Superior temporal gyrus (tissue), 1 donor: ENCODE data around the gene OR5M11.
"Not testable (repeated sequence)": the region's sequence is repeated elsewhere in the genome, so short reads cannot be mapped to it uniquely, and the experiment has no call there.

ENCODE experiments used
- DNase-seq: peaks from one replicate; pipeline ENCODE4 v3.0.0-alpha.2; 2016; ENCODE audit errors: extremely low spot score

The OR5M11 gene

DNA sequence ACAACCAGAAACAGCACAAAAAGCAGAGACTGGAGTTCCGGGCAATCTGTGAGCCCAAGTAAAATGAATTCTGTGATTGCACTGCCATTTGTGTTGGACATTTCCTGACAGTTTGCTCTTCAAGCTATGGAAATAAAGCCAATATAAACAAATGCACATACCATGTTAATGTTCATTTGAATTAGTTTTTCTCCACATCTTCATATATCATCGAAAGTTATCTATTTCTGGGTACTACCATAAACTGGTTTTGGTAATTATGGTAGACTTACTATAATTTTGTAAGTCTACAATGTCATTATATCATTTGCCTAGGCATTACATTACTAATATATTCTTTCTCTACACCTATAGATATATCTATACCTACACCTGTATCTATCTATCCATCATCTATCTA, at the start of gene OR5M11:
TSS of gene OR5M11 (minus strand) at position 101 of the 400 bp plus-strand sequence. CDS start at position 101, 0 bp downstream.
- no peak for DNase-seq

DNA sequence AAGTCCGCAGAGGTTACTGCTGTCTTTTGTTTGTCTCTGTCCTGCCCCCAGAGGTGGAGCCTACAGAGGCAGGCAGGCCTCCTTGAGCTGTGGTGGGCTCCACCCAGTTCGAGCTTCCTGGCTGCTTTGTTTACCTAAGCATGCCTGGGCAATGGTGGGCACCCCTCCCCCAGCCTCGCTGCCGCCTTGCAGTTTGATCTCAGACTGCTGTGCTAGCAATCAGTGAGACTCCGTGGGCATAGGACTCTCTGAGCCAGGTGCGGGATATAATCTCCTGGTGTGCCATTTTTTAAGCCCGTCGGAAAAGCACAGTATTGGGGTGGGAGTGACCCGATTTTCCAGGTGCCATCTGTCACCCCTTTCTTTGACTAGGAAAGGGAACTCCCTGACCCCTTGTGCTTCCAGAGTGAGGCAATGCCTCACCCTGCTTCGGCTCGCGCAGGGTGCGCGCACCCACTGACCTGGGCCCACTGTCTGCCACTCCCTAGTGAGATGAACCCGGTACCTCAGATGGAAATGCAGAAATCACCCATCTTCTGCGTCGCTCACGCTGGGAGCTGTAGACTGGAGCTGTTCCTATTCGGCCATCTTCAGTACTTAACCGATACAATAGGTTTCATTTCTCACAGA, 49.1 kb upstream of the OR5M11 start:
- DNase-seq: not testable (repeated sequence)

- no peak for DNase-seq
Observed at GRCh38 chr11:56577621-56578020, 34.6 kb upstream of the OR5M11 start, which contains the start of gene OR5M10. Gene OR5M10 (minus strand): TSS chr11:56577721. CDS start chr11:56577721, 0 bp downstream.

DNA sequence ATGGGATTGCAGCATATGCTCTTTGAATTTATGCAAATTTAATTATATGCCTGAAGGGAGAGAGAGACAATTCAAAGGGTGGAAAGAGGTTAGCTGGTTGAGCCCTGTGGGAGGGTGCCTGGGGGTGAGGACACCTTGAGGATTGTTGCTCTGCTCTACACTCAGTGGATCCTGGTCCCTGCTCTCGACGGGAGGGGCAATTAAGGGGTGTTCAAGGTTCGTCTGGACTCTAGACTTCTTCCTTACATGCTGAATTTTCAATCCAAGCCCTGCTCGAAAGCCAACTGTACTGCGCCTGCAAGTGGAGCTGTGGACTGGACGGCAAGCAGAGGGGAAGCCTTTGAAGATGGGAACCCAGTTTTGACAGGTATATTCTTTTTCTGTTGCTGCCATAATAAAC, 15.5 kb upstream of the OR5M11 start:
- DNase-seq: no peak

DNA sequence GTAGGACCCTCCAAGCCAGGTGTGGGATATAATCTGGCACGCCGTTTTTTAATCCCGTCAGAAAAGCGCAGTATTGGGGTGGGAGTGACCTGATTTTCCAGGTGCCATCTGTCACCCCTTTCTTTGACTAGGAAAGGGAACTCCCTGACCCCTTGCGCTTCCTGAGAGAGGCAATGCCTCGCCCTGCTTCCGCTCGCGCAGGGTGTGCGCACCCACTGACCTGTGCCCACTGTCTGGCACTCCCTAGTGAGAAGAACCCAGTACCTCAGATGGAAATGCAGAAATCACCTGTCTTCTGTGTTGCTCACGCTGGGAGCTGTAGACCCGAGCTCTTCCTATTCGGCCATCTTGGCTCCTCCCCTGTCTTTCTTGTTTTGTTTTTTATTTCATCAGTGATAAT, 11.6 kb upstream of the OR5M11 start:
- not testable (repeated sequence) for DNase-seq

DNA sequence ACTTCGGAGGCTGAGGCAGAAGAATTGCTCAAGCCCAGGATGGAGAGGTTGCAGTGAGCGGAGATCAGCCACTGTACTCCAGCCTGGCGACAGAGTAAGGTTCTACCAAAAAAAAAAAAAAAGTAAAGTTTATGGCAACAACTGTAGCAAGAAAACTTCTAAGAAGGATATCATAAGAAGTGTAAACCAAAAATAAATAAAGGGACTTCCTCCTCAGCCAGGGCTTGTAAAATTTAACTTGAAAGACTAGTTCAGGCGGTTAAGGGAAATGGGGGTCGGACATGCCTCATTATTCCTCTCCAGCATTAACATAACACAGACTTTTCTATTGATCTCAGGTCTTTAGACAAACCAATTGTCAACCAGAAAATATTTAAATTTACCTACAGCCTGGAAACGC, 2.5 kb upstream of the OR5M11 start:
- no peak for DNase-seq

GRCh38 chr11:56543739-56544138, 682 bp upstream of the OR5M11 start:
- DNase-seq: no peak

GRCh38 chr11:56533054-56533740, 9.9 kb downstream of the OR5M11 start:
- no peak for DNase-seq

DNA sequence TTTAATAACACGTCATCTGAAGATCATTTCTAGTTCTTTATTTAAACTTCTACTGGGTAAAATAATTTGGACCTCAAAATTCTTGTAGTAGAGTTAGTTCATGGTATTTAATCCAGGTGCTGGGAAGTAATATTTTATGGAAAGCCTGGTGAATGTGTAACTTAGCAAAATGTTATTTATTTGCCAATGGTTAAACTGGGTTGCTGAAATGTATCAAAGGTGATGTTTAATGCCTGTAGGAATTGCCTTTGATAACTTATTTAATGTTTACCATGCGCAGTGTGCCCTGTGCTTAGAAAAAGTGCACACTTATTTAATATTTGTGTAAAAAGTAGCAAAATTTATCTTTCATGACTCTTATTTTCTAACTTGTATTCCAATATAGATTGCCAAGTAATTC, 11.2 kb downstream of the OR5M11 start:
- no peak for DNase-seq

GRCh38 chr11:56522008-56522407, 21.0 kb downstream of the OR5M11 start:
- no peak for DNase-seq

DNA sequence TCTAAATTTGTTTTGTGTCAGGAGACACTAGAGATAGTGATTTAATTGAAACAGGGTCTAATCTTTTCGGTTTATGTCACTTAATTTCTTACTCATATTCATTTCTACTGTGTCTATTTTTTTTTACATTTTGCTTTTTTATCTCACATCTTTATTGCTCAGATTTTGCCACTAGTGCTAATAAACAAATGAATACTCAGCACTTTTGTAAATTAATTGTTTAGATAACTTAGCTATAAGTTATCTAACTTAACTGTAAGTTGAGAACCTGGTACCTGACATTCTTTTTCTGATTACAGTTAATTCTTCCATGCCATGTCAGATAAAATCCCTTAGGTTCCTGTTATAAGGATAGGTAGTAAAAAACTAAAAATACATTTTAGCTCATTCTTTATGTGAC, 29.8 kb downstream of the OR5M11 start:
- DNase-seq: no peak

GRCh38 chr11:56509439-56509838, 33.6 kb downstream of the OR5M11 start:
- no peak for DNase-seq

- DNase-seq: no peak
Observed at GRCh38 chr11:56497010-56497409, 46.0 kb downstream of the OR5M11 start.

- no peak for DNase-seq
Observed at GRCh38 chr11:56495117-56495516, 47.9 kb downstream of the OR5M11 start.
